Progenitor cell of endocrine pancreas (in vitro differentiated cells): ENCODE data around the gene BCL2L13. TPM values are rescaled to one million over a fixed set of nuclear protein-coding genes. Genes with fewer than 3 reads are reported as not detected.

Experiments used
- DNase-seq: peaks from one replicate; pipeline ENCODE4 v3.0.0; 2021; ENCODE audit warnings: low spot score; ENCODE audit not compliant: unreplicated experiment
- H3K27ac Mint-ChIP-seq: 2 replicates; pipeline ENCODE4 v1.8.0; 2021; ENCODE audit warnings: mild to moderate bottlenecking, moderate library complexity, mixed read lengths
- H3K27me3 Mint-ChIP-seq: 2 replicates; pipeline ENCODE4 v1.8.0; 2021; ENCODE audit warnings: mixed read lengths
- H3K36me3 Mint-ChIP-seq: 2 replicates; pipeline ENCODE4 v1.8.0; 2022; ENCODE audit warnings: mixed read lengths; ENCODE audit not compliant: insufficient read depth
- H3K4me1 Mint-ChIP-seq: 2 replicates; pipeline ENCODE4 v1.8.0; 2021; ENCODE audit warnings: low read depth, mixed read lengths
- H3K4me3 Mint-ChIP-seq: 2 replicates; pipeline ENCODE4 v1.8.0; 2021; ENCODE audit warnings: low read depth, mild to moderate bottlenecking, moderate library complexity, mixed read lengths
- H3K9me3 Mint-ChIP-seq: 2 replicates; pipeline ENCODE4 v1.8.0; 2021; ENCODE audit warnings: low read depth, mixed read lengths
- total RNA-seq: library from RNA; stranded (reverse); gene quantifications from 2 replicates; pipeline ENCODE4 v1.2.1, GENCODE V29; 2021
- TF ChIP-seq, protein P1 (sequence below): fragments of 200-600 bp; sonication (generic); IDR thresholded peaks from one replicate; pipeline ENCODE4 v1.5.0; 2021; ENCODE audit warnings: antibody characterized with exemption, mild to moderate bottlenecking; ENCODE audit not compliant: unreplicated experiment

BCL2L13 gene
- total RNA-seq, 1 donor from 2014 or later, result 36.0 TPM

GRCh38 chr22:17774926-17775685, 136.5 kb downstream of the BCL2L13 start:
- H3K4me1 Mint-ChIP-seq, result peaks cover 10% of the 10 kb centered on the region
- TF ChIP-seq, protein P1, sequence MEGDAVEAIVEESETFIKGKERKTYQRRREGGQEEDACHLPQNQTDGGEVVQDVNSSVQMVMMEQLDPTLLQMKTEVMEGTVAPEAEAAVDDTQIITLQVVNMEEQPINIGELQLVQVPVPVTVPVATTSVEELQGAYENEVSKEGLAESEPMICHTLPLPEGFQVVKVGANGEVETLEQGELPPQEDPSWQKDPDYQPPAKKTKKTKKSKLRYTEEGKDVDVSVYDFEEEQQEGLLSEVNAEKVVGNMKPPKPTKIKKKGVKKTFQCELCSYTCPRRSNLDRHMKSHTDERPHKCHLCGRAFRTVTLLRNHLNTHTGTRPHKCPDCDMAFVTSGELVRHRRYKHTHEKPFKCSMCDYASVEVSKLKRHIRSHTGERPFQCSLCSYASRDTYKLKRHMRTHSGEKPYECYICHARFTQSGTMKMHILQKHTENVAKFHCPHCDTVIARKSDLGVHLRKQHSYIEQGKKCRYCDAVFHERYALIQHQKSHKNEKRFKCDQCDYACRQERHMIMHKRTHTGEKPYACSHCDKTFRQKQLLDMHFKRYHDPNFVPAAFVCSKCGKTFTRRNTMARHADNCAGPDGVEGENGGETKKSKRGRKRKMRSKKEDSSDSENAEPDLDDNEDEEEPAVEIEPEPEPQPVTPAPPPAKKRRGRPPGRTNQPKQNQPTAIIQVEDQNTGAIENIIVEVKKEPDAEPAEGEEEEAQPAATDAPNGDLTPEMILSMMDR, result no peak
- peak overlapping the region; percentile 84 for H3K27ac Mint-ChIP-seq
- no peaks in the 10 kb centered on the region for H3K9me3 Mint-ChIP-seq
- DNase-seq, result no peak
- no peaks in the 10 kb centered on the region for H3K36me3 Mint-ChIP-seq
- H3K4me3 Mint-ChIP-seq, result peak overlapping the region; percentile 67
- H3K27me3 Mint-ChIP-seq, result peaks cover 22% of the 10 kb centered on the region

GRCh38 chr22:17775781-17776465, 137.4 kb downstream of the BCL2L13 start:
- no peaks in the 10 kb centered on the region for H3K9me3 Mint-ChIP-seq
- DNase-seq, result no peak
- H3K27me3 Mint-ChIP-seq, result peaks cover 22% of the 10 kb centered on the region
- H3K4me1 Mint-ChIP-seq, result peaks cover 10% of the 10 kb centered on the region
- H3K27ac Mint-ChIP-seq, result no peak overlapping the region
- H3K36me3 Mint-ChIP-seq, result no peaks in the 10 kb centered on the region
- TF ChIP-seq, protein P1, result no peak
- peak overlapping the region; percentile 67 for H3K4me3 Mint-ChIP-seq

GRCh38 chr22:17777005-17777716, 138.6 kb downstream of the BCL2L13 start:
- Mint-ChIP-seq H3K9me3 (no peaks in the 10 kb centered on the region), H3K4me1 (peaks cover 10% of the 10 kb centered on the region), H3K27ac (no peak overlapping the region), H3K36me3 (no peaks in the 10 kb centered on the region), H3K27me3 (peaks cover 22% of the 10 kb centered on the region), H3K4me3 (no peak overlapping the region)
- DNase-seq, result no peak
- TF ChIP-seq, protein P1, result no peak

DNA sequence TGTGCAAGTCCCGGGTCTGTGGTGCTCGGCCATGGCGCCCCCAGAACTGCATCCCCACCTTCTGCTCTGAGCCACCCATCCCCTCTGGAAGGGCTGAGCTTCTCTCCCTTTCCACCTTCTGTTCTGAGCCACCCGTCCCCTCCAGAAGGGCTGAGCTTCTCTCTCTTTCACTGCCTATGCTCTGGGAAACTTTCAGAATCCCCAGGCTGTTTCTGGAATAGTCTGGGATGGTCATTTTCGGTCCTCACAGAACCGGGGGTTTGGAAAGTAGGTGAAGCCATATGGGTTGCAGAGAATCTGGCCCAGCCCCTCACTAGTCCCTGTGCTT, 139.1 kb downstream of the BCL2L13 start:
- H3K9me3 Mint-ChIP-seq, result no peaks in the 10 kb centered on the region
- no peak overlapping the region for H3K27ac Mint-ChIP-seq
- no peak for DNase-seq
- no peaks in the 10 kb centered on the region for H3K36me3 Mint-ChIP-seq
- H3K4me3 Mint-ChIP-seq, result no peak overlapping the region
- TF ChIP-seq, protein P1, result no peak
- H3K27me3 Mint-ChIP-seq, result peaks cover 23% of the 10 kb centered on the region
- H3K4me1 Mint-ChIP-seq, result peaks cover 8% of the 10 kb centered on the region

- H3K4me3 Mint-ChIP-seq, result no peak overlapping the region
Observed at GRCh38 chr22:17778412-17778976, 139.9 kb downstream of the BCL2L13 start.

More at GRCh38 chr22:17778412-17778976, 139.9 kb downstream of the BCL2L13 start:
- TF ChIP-seq, protein P1, result no peak
- Mint-ChIP-seq H3K36me3 (no peaks in the 10 kb centered on the region), H3K9me3 (no peaks in the 10 kb centered on the region), H3K27ac (no peak overlapping the region), H3K27me3 (peaks cover 25% of the 10 kb centered on the region), H3K4me1 (peaks cover under 1% of the 10 kb centered on the region)
- no peak for DNase-seq
